Kidney (tissue), 14 donors: Measurements from ENCODE around the gene FANCM. TPM values are rescaled to one million over a fixed set of nuclear protein-coding genes. Genes with fewer than 3 reads are reported as not detected.

Experiments
- DNase-seq, 5 donors: peaks; one replicate each; pipeline ENCODE4 v3.0.0-alpha.2; 2013 to 2020
- FAIRE-seq: peaks from 2 replicates; lab custom pipeline; 2012; peaks lifted over from hg19 to GRCh38; lab: Jason Lieb, UNC
- H3K27ac ChIP-seq, 2 donors: one replicate each; pipeline ENCODE4 v1.7.0; 2013; ENCODE audit warnings: low read depth in 2 of 2, low read length in 2 of 2, inconsistent platforms in 1 of 2
- H3K27me3 ChIP-seq: one replicate; pipeline ENCODE4 v1.7.1; 2013; ENCODE audit warnings: low read length, inconsistent platforms; ENCODE audit not compliant: control insufficient read depth, insufficient read depth
- H3K36me3 ChIP-seq, 3 donors: one replicate each; pipeline versions ENCODE4 v1.7.0 to v1.7.1; 2013; ENCODE audit warnings: low read length in 3 of 3, control low read depth in 1 of 3, inconsistent platforms in 1 of 3; ENCODE audit not compliant: insufficient read depth in 3 of 3, control insufficient read depth in 2 of 3
- H3K4me1 ChIP-seq, 3 donors: one replicate each; pipeline versions ENCODE4 v1.7.0 to v1.7.1; 2013; ENCODE audit warnings: low read length in 3 of 3, inconsistent platforms in 1 of 3, low read depth in 1 of 3; ENCODE audit not compliant: control insufficient read depth in 2 of 3, insufficient read depth in 2 of 3
- H3K4me3 ChIP-seq, 3 donors: one replicate each; pipeline versions ENCODE4 v1.7.0 to v1.8.1; 2013; ENCODE audit warnings: low read length in 3 of 3, control low read depth in 1 of 3, inconsistent platforms in 1 of 3
- H3K9ac ChIP-seq, 3 donors: one replicate each; pipeline versions ENCODE4 v1.7.0 to v1.7.1; 2013; ENCODE audit warnings: low read length in 3 of 3, control low read depth in 1 of 3, inconsistent platforms in 1 of 3
- H3K9me3 ChIP-seq, 3 donors: one replicate each; pipeline versions ENCODE4 v1.7.0 to v1.7.1; 2013; ENCODE audit warnings: low read length in 3 of 3, control low read depth in 1 of 3, inconsistent platforms in 1 of 3; ENCODE audit not compliant: control insufficient read depth in 2 of 3, insufficient read depth in 1 of 3
- intact Hi-C: fragments of 100-400 bp; cut with DNase I; formaldehyde crosslinking; loops from one replicate; pipeline ENCODE4 v1.11.1; 2022
- polyA plus RNA-seq: library from polyadenylated mRNA; stranded (reverse); fragments of 350-450 nt; fragmentation: Illumina TruSeq; extraction: RNeasy Lipid Tissue Mini Kit (QIAGEN cat#74804); gene quantifications from one replicate; pipeline ENCODE4 v1.2.3, GENCODE V29; 2014; ENCODE audit warnings: low read depth, low replicate concordance; ENCODE audit not compliant: insufficient read depth
- total RNA-seq: library from RNA; stranded (reverse); fragmentation: NEBNext Ultra II Directional; extraction: Animal tissue kit (Norgen Biotek cat#: 25700); gene quantifications from one replicate; pipeline ENCODE4 v1.2.1, GENCODE V29; 2021
- TF ChIP-seq, protein P1 (sequence below): IDR thresholded peaks from 3 replicates; pipeline ENCODE4 v1.5.1; 2012; ENCODE audit warnings: mild to moderate bottlenecking, moderate library complexity, borderline replicate concordance; ENCODE audit not compliant: insufficient read depth; ENCODE audit errors: extremely low read depth
- donor health status: control.
- donor health status: control.
- donor health status: control.
- donor health status: control.
- donor health status: control.
- donor health status: DM: yes; HTN: yes; CAD: no.
- donor health status: Normal renal cell carcinoma (clear cell type).

FANCM gene
- total and polyA plus RNA-seq, 2 donors from 2014 or later, result 2.6 to 6.4 TPM

DNA sequence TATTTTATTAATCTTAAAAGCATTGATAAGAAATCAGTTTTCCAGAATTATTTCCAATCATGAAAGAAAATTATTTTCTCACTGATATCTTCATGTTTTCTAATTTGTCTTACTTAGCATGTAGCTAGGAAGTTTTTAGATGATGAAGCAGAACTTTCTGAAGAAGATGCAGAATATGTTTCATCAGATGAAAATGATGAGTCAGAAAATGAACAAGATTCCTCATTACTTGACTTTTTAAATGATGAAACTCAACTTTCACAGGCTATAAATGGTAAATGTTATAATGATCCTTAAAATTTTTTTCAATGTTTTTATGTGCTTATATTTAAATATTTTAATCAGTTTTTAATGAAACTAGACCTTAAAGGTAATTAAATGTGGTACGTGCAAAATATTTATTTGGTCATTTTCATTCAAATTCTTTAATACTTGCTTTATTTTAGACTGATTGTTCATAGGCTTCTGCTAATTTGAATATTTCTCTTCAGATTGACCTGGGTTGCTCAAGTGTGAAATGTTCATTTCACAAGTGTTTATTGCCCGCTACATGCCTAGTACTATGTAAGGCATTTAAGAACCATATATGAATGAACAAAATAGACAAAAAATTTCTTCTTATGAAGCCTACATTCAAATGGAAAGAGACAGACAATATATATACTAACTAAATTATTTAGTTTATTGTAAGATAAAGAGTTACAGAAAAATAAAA is 49.5 kb downstream of the FANCM start:
- FAIRE-seq, result peak; percentile 27
- H3K4me1 ChIP-seq, result no peaks in the 10 kb centered on the region
- H3K4me3 ChIP-seq, result no peak overlapping the region
- intact Hi-C loops, result no loop called here
- no peak overlapping the region for H3K9ac ChIP-seq
- H3K27me3 ChIP-seq, result no peaks in the 10 kb centered on the region
- no peaks in the 10 kb centered on the region for H3K36me3 ChIP-seq
- no peak overlapping the region for H3K27ac ChIP-seq
- no peaks in the 10 kb centered on the region for H3K9me3 ChIP-seq
- DNase-seq, result no peak
- TF ChIP-seq, protein P1, sequence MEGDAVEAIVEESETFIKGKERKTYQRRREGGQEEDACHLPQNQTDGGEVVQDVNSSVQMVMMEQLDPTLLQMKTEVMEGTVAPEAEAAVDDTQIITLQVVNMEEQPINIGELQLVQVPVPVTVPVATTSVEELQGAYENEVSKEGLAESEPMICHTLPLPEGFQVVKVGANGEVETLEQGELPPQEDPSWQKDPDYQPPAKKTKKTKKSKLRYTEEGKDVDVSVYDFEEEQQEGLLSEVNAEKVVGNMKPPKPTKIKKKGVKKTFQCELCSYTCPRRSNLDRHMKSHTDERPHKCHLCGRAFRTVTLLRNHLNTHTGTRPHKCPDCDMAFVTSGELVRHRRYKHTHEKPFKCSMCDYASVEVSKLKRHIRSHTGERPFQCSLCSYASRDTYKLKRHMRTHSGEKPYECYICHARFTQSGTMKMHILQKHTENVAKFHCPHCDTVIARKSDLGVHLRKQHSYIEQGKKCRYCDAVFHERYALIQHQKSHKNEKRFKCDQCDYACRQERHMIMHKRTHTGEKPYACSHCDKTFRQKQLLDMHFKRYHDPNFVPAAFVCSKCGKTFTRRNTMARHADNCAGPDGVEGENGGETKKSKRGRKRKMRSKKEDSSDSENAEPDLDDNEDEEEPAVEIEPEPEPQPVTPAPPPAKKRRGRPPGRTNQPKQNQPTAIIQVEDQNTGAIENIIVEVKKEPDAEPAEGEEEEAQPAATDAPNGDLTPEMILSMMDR, result no peak

DNA sequence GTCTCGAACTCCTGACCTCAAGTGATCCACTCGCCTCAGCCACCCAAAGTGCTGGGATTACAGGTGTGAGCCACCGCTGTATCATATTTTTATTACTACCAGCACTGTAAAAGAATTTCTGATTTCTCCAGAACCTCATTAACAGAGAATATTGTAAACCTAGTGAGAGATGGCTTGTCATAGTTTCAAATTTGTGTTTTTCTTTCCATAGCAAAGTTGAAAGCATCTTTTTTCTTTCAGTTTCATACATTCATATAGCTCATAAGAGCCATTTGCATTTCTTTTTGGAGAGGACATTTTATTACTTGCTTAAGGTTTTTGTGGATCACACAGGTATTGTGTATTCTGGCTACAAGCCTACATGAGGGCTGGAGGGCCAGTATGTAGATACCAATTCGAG is 59.2 kb downstream of the FANCM start:
- H3K9ac ChIP-seq, result no peak overlapping the region
- H3K9me3 ChIP-seq, result no peaks in the 10 kb centered on the region
- H3K27ac ChIP-seq, result no peak overlapping the region
- TF ChIP-seq, protein P1, result no peak
- no peak for FAIRE-seq
- H3K27me3 ChIP-seq, result no peaks in the 10 kb centered on the region
- H3K4me3 ChIP-seq, result no peak overlapping the region
- DNase-seq, result no peak
- no peaks in the 10 kb centered on the region for H3K4me1 ChIP-seq
- intact Hi-C loops, result no loop called here
- no peaks in the 10 kb centered on the region for H3K36me3 ChIP-seq

DNA sequence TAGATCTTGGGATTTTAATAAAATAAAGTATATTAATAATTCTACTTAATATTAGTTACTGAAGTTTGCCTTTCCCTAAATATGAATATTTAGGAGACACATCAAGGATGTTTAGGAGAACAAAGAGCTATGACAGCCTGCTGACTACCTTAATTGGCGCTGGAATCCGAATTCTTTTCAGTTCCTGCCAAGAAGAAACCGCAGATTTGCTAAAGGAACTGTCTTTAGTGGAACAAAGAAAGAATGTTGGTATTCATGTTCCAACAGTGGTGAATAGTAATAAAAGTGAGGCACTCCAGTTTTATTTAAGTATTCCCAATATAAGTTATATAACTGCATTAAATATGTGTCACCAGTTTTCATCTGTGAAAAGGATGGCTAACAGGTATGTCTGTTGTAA is 62.8 kb downstream of the FANCM start:
- DNase-seq, result no peak
- no peaks in the 10 kb centered on the region for H3K4me1 ChIP-seq
- H3K27ac ChIP-seq, result no peak overlapping the region
- H3K27me3 ChIP-seq, result no peaks in the 10 kb centered on the region
- no peak for FAIRE-seq
- H3K9me3 ChIP-seq, result no peaks in the 10 kb centered on the region
- TF ChIP-seq, protein P1, result no peak
- H3K36me3 ChIP-seq, result peaks cover 0 to 2% (median 0%) of the 10 kb centered on the region in 3 donors
- H3K9ac ChIP-seq, result no peak overlapping the region
- intact Hi-C loops, result no loop called here
- no peak overlapping the region for H3K4me3 ChIP-seq
